ENCODE measurements around the gene CDK16.

DNA sequence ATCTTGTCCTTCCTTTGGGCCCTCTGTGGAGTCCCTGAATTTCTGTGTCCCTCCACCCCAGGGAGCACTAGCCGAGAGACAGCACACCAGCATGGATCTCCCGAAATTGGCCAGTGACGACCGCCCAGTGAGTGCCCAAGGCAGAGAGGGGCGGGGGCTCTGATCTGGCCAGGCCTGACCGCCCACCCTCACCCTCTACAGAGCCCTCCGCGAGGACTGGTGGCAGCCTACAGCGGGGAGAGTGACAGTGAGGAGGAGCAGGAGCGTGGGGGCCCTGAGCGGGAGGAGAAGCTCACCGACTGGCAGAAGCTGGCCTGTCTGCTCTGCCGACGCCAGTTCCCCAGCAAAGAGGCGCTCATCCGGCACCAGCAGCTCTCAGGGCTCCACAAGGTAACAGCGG lies 33.2 kb upstream of the CDK16 start:
- TF ChIP-seq ELF4 (IDR thresholded peaks at IDR 0.05) (no peak), BHLHE40 (IDR thresholded peaks at IDR 0.05; ENCODE audit: borderline replicate concordance) (no peak), NFRKB (IDR thresholded peaks at IDR 0.05) (no peak), FOXM1 (IDR thresholded peaks at IDR 0.05; ENCODE audit: borderline replicate concordance) (no peak), SUZ12 (IDR thresholded peaks at IDR 0.05) (no peak), HDGF (IDR thresholded peaks at IDR 0.05; ENCODE audit: borderline replicate concordance) (no peak)

Data from HEK293T (cell line).